Right lobe of liver (tissue), 6 donors: ENCODE measurements around the gene GREM1. TPM values are rescaled to one million over a fixed set of nuclear protein-coding genes. Genes with fewer than 3 reads are reported as not detected.

Experiments
- ATAC-seq, 4 donors: fragments of 200-7000 bp; cut with Tn5 transposase; one replicate each; pipeline ENCODE4 v1.9.1; 2020; ENCODE audit warnings: mild to moderate bottlenecking in 4 of 4, moderate library complexity in 4 of 4
- DNase-seq, 3 donors: peaks; one replicate each; pipeline ENCODE4 v3.0.0-alpha.2; 2020
- H3K27ac ChIP-seq, 3 donors: fragments of 200-600 bp; one replicate each; pipeline ENCODE4 v1.8.0; 2022
- H3K27me3 ChIP-seq, 2 donors: fragments of 200-600 bp; one replicate each; pipeline ENCODE4 v1.8.0; 2022
- H3K36me3 ChIP-seq, 4 donors: fragments of 200-600 bp; sonication (generic) in 1 of 4; one replicate each; pipeline versions ENCODE4 v1.5.1 to v1.8.0; 2017 to 2022; ENCODE audit warnings: control low read depth in 1 of 4
- H3K4me1 ChIP-seq, 4 donors: fragments of 200-600 bp; sonication (generic) in 1 of 4; one replicate each; pipeline versions ENCODE4 v1.5.1 to v1.8.0; 2017 to 2022; ENCODE audit warnings: control low read depth in 1 of 4
- H3K4me3 ChIP-seq, 3 donors: fragments of 200-600 bp; one replicate each; pipeline ENCODE4 v1.8.0; 2022
- H3K9me3 ChIP-seq, 4 donors: fragments of 200-600 bp; sonication (generic) in 1 of 4; one replicate each; pipeline versions ENCODE4 v1.5.1 to v1.8.0; 2017 to 2022; ENCODE audit warnings: control low read depth in 1 of 4
- CTCF ChIP-seq, 4 donors: fragments of 200-600 bp in 3 of 4; fragments of 450-650 bp in 1 of 4; IDR thresholded peaks; one replicate each; pipeline versions ENCODE4 v1.5.1 to v1.8.0; 2016 to 2022; ENCODE audit warnings: antibody characterized with exemption in 4 of 4, mild to moderate bottlenecking in 2 of 4
- POLR2A ChIP-seq: fragments of 450-650 bp; IDR thresholded peaks from one replicate; pipeline ENCODE4 v1.6.1; 2017; ENCODE audit warnings: antibody characterized with exemption, mild to moderate bottlenecking
- WGBS: methylation state at CpG from one replicate; pipeline ENCODE4 v1.1.6; 2018; ENCODE audit warnings: low coverage, low lambda C conversion rate; ENCODE audit not compliant: insufficient coverage; ENCODE audit errors: missing lambda C conversion rate; 5-methylcytosine and 5-hydroxymethylcytosine counted together
- intact Hi-C, 2 donors: fragments of 100-400 bp; cut with DNase I; formaldehyde crosslinking; loops; one replicate each; pipeline versions ENCODE4 v1.11.2 to v1.14.1; 2022
- total RNA-seq, 6 experiments: library from RNA; depleted of rRNA in 2 of 6; stranded (reverse); fragments of >200 nt in 2 of 6; fragmentation: NEBNext Ultra II Directional in 3 of 6; extraction: Animal tissue kit (Norgen Biotek cat#: 25700) in 3 of 6; gene quantifications; one replicate each; pipeline versions ENCODE4 v1.1.0 to v1.2.4, GENCODE V29; 2016 to 2023
- donor health status: DM: no; HTN: yes; CAD: no.
- donor health status: DM: no; HTN: no; CAD: no.
- donor health status: DM: no; HTN: no; CAD: no.
- donor health status: DM: no; HTN: yes; CAD: no.
- donor health status: DM: no; HTN: yes; CAD: no.

GREM1 gene
- total RNA-seq, 6 experiments from 2014 or later = 0.16 to 2.4 (median 0.37) TPM; not detected in 1

- Histone ChIP-seq H3K9me3 (no peaks in the 10 kb centered on the region), H3K4me1 (no peaks in the 10 kb centered on the region), H3K36me3 (no peaks in the 10 kb centered on the region), H3K4me3 (no peak overlapping the region), H3K27ac (no peak overlapping the region), H3K27me3 (no peaks in the 10 kb centered on the region)
- intact Hi-C loops = no loop called here
- WGBS = no CpG with 5 or more reads among the region's 2 CpGs
- no peak for ATAC-seq
- DNase-seq = no peak
- TF ChIP-seq POLR2A (no peak), CTCF (IDR thresholded peaks at IDR 0.05) (no peak)
These were observed 74.6 kb downstream of the GREM1 start for GRCh38 chr15:32792436-32792835.

Other genes with a start within 250 kb of the GREM1 start
- gene GOLGA8N, start 124.5 kb upstream of the GREM1 start, total RNA-seq = 10 to 100 TPM in 1 of 6 experiments, 1 to 10 TPM in 5; 3.2 to 32.1 (median 6.0) TPM
- 1 to 10 TPM in 5 of 6 experiments, under 1 TPM in 1; 0.51 to 3.3 (median 1.6) TPM for gene ARHGAP11A, start 102.5 kb upstream of the GREM1 start, total RNA-seq
- gene SCG5, start 76.3 kb upstream of the GREM1 start, total RNA-seq = 10 to 100 TPM in 2 of 6 experiments, 1 to 10 TPM in 4; 2.6 to 18.3 (median 4.4) TPM